GM18526 (cell line): ENCODE measurements around the gene MYH14.

Source experiments
- POLR2A ChIP-seq: IDR thresholded peaks from 3 replicates; pipeline ENCODE4 v1.6.1; 2011; ENCODE audit not compliant: insufficient read length; ENCODE audit errors: extremely low read depth

The MYH14 gene

DNA sequence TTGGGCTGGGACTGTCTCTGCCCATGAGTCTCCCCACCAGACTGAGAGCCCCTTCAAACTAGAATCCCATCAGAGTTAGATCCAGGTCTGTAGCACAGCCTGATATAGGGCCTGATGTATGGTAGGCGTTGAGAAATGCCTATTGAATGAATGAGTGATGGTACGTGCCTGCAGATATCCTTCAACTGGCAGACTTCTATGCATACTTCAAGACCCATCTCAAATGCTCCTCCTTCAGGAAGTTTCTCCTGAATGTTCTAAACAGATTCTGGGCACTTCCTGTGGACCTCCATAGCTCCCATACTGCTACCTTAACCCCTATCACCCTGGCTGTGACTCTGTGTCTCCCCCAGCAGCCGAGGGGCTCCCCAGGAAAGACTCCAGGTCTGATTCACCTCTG, 77.6 kb downstream of the MYH14 start:
- TF ChIP-seq POLR2A: no peak

DNA sequence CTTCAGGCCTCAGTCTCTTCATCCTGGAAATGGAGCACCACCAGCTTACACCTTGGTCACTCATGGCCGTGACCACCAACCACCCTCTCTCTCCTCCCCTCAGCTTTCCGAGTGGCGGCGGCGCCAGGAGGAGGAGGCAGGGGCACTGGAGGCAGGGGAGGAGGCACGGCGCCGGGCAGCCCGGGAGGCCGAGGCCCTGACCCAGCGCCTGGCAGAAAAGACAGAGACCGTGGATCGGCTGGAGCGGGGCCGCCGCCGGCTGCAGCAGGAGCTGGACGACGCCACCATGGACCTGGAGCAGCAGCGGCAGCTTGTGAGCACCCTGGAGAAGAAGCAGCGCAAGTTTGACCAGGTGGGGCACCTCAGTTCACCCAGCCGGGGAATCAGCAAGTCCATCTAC, 78.1 kb downstream of the MYH14 start:
- TF ChIP-seq POLR2A: no peak

DNA sequence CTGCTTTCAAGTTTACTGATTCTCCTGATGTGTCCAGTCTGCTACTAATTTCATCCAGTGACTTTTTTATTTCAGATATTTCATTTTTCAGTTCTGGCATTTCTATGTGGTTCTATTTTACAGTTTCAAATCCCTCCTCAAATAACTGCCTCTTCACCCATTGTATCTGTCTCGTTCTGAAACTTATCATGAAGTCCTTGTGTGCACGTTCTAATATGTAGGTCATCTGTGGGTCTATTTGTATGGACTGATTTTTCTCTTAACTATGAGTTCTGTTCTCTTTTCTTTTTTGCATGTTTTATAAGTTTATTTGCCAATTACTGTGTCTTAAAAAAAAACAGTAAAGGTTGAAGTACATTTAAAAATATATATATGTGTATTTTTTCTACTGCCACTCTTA, 82.4 kb downstream of the MYH14 start:
- TF ChIP-seq POLR2A: no peak

DNA sequence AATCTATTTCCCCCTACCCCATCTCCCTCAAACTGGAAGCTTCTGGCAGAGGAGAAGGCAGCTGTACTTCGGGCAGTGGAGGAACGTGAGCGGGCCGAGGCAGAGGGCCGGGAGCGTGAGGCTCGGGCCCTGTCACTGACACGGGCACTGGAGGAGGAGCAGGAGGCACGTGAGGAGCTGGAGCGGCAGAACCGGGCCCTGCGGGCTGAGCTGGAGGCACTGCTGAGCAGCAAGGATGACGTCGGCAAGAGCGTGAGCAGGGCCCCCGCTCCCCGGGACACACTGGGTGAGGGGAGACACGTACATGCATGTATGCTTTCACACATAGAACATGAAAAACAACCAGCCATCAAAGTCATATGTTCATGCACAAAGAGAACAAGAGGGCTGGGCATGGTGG, 83.0 kb downstream of the MYH14 start:
- TF ChIP-seq POLR2A: no peak

DNA sequence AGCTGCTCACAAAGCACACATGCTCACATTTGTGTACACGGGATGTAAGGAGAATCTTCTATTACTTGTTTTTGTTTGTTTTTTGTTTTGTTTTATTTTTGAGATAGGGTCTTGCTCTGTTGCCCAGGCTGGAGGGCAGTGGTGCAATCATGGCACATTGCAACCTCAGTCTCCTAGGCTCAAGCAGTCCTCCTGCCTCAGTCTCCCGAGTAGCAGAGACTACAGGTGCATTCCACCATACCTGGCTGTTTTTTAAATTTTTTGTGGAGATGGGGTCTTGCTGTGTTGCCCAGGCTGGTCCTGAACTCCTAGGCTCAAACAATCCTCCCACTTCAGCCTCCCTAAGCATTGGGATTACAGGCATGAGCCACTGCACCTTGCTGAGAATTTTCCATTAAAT, 83.9 kb downstream of the MYH14 start:
- TF ChIP-seq POLR2A: no peak

DNA sequence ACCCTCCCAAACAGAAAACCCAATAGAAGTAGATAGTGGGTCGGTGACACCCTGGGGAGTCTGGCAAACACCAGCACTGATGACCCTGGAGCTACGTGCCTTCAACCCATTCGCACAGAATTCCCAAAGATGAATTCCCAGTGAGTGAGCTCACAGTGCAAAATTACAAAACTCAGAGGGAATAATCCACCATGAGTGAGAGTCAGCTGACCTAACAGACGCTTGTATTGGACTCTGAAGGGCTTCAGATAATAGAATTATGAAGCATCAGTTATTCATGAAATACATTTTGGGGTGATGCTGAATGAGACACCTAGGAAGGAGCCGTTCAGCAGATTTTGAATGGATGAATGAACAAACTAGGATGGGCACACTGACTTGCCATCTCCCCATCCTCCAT, 85.5 kb downstream of the MYH14 start:
- no peak for TF ChIP-seq POLR2A

DNA sequence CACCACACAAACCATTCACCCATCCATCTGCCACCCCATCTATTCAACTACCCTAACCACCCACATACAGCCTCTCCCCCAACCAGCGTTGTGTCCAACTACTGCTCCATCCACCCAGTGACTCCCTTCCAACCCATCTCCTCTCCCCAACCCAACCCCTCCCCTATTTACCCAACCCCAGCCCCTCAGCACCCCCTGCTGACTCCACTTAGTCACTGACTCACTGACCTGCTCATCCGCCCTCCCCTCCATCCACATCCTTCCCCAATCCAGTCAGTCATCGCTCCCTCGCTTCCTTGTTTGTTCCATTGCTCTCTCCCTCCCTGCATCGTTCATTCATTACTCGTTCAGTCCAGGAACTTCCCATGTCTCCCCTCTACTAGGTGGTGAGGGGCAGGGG, 86.6 kb downstream of the MYH14 start:
- TF ChIP-seq POLR2A: no peak

DNA sequence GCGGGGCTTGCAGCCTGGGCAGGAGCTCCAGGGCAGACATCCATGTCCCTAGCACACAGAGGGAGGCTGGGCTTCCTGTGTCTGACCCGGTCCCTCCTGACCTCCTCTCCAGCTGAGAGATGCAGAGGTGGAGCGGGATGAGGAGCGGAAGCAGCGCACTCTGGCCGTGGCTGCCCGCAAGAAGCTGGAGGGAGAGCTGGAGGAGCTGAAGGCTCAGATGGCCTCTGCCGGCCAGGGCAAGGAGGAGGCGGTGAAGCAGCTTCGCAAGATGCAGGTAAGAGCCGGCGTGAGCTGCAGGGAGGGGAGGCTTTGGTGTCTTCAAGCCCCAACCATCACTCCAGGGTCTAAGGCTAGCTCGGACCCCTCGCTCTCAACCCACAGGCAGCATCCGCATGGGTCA, 87.4 kb downstream of the MYH14 start:
- no peak for TF ChIP-seq POLR2A

DNA sequence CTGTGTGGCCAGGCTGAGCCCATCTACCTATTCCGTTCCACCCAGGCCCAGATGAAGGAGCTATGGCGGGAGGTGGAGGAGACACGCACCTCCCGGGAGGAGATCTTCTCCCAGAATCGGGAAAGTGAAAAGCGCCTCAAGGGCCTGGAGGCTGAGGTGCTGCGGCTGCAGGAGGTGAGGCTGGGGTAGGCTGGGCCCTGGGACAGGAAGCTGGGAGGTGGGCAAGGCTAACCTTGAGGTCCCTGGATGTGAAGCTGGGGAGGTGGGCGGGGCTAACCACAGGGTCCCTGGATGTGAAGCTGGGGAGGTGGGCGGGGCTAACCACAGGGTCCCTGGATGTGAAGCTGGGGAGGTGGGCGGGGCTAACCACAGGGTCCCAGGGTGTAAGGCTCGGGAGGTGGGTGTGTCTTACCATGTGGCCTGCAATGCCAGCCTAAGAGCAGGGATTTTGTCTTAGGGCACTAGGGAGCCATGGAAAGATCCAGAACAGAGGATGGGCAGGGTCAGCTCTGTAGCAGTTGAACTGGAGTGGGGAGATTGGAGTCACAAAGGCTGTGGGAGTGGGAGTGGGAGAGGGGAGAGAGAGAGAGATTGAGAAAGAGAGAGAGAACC, 88.9 kb downstream of the MYH14 start:
- no peak for TF ChIP-seq POLR2A

DNA sequence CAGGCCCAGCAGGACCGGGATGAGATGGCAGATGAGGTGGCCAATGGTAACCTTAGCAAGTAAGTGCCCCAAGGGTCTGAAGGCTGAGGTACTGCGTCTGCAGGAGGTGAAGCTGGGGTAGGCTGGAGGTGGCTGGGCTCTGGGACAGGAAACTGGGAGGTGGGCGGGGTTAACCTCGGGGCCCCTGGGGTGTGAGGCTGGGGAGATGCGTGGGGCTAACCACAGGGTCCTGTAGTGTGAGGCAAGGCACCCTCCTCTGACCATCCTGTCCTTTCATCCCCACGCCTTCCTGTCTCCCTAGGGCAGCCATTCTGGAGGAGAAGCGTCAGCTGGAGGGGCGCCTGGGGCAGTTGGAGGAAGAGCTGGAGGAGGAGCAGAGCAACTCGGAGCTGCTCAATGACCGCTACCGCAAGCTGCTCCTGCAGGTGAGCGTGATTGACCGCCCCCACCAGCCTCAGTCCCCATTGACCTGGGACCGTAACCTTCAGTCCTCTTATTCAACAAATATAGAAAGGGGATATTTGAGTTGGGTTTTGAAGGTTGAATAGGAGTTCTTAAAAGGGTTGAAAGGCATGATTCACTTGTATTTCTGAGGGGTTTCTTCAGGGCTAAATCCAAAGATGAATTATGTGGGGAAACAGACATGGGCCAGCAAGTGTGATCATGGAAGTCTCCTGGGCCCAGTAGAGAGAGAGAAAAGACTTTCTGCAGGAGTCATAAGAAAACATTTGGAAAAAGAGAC, 90.0 kb downstream of the MYH14 start:
- no peak for TF ChIP-seq POLR2A

DNA sequence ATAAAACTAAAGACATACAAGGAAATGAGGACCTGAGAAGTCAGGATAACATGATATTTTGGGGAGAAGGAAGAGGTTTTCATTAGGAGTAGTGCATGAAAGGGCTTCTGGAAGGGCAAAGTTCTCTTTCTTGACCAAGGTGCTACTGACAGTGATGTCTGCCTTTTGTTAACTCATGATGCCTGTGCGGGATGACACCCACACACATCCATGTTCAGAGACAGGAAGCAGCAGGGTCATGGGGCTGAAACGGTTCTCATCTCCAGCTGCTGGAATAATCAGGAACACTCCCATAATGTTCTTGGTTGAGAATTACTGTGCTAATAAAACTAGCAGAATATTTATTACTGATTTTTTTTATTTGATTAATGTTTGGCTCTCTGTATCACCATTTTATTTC, 96.6 kb downstream of the MYH14 start:
- no peak for TF ChIP-seq POLR2A

DNA sequence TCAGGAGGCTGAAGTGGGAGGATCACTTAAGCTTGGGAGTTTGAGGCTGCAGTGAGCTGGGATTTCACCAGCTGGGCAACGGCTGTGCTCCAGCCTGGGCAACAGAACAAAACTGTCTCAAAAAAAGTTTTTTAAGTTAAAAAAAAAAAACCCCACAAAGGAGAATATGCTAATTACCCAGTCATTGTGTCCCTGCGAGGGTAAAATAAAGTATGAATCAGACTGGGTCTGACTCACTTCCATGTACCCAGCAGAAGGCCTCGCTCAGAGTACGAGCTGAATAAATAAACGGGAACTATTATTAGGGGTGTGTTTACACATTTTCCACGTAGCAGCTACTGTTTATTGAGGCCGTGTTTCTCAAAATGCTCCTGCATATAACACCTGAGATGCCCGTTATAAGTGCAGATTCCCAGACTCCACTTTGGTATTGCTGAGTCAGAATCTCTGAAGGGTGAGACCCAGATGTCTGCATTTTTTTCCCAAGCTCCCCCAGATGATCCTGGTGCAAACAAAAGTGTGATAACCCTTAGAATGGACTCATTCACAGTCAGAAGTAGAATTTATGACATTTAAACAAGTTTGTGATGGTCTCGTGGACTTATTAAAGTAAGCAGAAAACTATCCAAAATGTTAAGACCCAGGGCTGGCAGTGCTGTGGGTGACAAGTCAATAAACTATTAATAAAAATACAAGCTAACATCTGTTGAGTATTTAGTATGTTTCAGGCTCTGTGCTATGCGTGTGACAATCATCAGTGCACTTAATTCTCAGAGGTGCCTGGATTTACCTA, 97.6 kb downstream of the MYH14 start:
- no peak for TF ChIP-seq POLR2A

DNA sequence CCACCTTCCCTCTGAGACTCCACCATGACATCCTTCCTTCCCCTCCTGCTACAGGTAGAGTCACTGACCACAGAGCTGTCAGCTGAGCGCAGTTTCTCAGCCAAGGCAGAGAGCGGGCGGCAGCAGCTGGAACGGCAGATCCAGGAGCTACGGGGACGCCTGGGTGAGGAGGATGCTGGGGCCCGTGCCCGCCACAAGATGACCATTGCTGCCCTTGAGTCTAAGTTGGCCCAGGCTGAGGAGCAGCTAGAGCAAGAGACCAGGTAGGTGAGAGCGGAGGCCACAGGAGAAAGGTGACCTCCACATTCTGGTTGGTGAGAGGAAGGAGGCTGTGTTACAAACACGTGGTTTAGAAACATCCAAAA, 98.2 kb downstream of the MYH14 start:
- no peak for TF ChIP-seq POLR2A

DNA sequence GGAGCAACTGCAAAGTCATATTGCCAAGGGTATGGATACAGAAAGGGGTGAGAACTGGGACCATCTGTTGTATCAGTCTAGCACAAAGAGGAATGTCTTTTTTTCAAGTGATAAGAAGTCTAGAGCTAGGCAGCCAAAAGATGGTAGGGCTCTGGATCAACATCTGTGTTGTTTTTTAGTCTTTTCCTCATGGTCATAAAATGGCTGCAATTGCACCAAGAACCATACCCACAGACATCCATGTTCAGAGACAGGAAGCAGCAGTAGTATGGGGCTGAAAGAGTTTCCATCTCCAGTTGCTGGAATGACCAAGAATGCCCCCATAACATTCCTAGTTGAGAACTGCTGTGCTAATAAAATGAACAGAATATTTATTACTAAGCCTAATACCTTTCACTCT, 100.1 kb downstream of the MYH14 start:
- no peak for TF ChIP-seq POLR2A

DNA sequence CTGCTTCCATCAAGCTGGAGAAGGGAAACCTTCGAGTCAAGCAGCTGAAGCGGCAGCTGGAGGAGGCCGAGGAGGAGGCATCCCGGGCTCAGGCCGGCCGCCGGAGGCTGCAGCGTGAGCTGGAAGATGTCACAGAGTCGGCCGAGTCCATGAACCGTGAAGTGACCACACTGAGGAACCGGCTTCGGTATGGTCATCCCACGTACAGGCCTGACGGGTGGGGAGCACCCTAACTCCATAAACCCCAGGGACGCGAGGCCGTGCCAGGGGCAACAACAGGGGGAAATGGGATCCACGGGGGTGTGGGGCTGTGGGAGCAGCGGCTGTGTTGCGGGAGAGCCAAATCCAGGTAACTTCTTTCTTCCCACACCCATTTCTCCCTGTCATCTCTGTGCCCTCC, 105.6 kb downstream of the MYH14 start:
- no peak for TF ChIP-seq POLR2A

DNA sequence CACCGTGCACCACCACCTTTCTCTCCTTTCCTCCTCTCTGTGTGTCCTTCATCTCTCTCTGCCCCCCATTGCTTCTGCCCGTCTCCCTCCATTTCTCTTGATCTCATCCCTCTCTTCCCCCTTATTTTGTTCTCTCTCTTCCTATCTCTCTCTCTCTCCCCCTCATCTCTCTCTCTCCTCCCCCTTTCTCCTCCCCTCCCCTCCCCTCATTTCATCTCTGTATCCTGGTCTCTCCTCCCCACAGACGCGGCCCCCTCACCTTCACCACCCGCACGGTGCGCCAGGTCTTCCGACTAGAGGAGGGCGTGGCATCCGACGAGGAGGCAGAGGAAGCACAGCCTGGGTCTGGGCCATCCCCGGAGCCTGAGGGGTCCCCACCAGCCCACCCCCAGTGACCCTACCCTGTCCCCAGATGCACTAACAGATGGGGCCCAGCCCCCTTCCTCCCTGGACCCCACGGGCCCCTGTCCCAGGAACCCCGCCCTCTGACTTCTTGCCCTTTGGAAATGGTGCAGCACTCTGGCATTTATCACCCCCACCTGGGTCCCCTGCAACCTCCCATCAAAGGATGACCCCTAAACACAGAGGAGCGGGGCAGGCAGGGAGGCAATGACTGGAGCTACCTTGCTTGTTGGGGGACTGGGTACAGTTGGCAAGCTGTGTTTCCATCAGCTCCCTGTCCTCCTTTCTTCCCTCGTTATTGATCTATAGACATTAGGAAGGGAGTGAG, 106.1 kb downstream of the MYH14 start:
- no peak for TF ChIP-seq POLR2A

DNA sequence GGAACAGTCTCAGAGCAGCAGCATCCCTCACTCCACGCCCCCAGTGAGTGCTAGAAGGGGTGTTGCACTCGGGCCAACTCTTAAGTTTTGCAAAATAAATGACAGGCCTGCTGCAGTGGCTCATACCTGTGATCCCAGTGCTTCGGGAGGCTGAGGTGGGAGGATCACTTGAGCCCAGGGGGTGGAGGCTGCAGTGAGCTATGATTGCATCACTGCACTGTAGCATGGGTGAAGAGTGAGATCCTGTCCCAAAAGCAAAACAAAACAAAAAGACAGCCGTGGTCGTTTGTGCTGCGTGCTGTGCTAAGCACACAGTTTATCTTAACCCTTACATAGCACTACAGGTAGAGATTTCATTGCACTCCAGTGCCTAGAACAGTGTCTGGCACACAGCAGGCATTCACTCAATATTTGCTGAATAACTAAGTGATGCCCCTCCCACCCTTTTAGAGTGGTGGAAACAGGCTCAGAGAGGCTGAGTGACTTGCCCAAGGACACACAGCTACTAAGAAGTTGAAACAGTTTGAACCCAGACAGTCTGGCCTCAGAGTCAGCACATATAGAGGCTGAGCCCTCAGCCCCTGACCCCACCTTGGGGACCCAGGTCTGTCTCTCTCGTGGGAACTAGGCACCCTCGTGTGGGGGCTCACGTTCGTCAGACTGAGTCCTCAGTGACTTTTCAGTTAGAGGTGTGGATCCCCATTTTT, 107.5 kb downstream of the MYH14 start:
- TF ChIP-seq POLR2A: no peak
